ENCODE measurements around the gene EIF4G3.

DNA sequence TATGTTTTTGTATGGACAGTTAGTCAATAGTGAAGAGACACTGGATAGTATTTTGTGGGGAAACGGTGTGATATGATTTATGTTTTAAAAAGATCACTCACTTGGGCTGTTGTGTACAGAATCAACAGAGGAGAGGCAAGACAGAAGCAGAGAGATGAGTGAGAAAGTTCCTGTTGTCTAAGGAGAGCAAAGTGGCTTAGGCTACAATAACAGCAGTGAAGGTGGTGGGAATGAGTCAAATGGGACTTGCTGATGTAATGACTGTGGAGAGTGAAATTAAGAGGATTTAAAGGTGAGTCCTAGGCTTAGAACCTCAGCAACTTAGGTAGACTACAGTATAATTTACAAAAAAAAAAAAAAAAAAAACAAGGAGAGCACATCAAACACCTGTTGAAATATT is 220.4 kb downstream of the EIF4G3 start:
- TF ChIP-seq, protein P1, sequence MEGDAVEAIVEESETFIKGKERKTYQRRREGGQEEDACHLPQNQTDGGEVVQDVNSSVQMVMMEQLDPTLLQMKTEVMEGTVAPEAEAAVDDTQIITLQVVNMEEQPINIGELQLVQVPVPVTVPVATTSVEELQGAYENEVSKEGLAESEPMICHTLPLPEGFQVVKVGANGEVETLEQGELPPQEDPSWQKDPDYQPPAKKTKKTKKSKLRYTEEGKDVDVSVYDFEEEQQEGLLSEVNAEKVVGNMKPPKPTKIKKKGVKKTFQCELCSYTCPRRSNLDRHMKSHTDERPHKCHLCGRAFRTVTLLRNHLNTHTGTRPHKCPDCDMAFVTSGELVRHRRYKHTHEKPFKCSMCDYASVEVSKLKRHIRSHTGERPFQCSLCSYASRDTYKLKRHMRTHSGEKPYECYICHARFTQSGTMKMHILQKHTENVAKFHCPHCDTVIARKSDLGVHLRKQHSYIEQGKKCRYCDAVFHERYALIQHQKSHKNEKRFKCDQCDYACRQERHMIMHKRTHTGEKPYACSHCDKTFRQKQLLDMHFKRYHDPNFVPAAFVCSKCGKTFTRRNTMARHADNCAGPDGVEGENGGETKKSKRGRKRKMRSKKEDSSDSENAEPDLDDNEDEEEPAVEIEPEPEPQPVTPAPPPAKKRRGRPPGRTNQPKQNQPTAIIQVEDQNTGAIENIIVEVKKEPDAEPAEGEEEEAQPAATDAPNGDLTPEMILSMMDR (IDR thresholded peaks at IDR 0.05), result no peak
- TF ChIP-seq POLR2A (IDR thresholded peaks at IDR 0.05), result no peak
- no peak for TF ChIP-seq EP300 (IDR thresholded peaks at IDR 0.05; ENCODE audit: low read depth)
- TF ChIP-seq POLR2AphosphoS5 (IDR thresholded peaks at IDR 0.05), result no peak

All from transverse colon (tissue), 4 donors.